Upper lobe of left lung (tissue), 6 donors: Measurements from ENCODE around the gene XIRP2. TPM values are rescaled to one million over a fixed set of nuclear protein-coding genes. Genes with fewer than 3 reads are reported as not detected.

ENCODE experiments used
- ATAC-seq, 2 donors: fragments of 200-7000 bp; cut with Tn5 transposase; one replicate each; pipeline ENCODE4 v1.9.1; 2022; ENCODE audit warnings: mild to moderate bottlenecking in 2 of 2, moderate library complexity in 2 of 2; ENCODE audit not compliant: low FRiP score in 2 of 2
- DNase-seq, 2 donors: peaks; one replicate each; pipeline ENCODE4 v3.0.0-alpha.2; 2019 to 2020
- H3K27ac ChIP-seq, 4 donors: fragments of 200-600 bp; sonication (generic); one replicate each; pipeline ENCODE4 v1.5.1; 2016 to 2019
- H3K27me3 ChIP-seq, 4 donors: fragments of 200-600 bp; sonication (generic); one replicate each; pipeline ENCODE4 v1.5.1; 2017 to 2019
- H3K36me3 ChIP-seq, 4 donors: fragments of 200-600 bp; sonication (generic); one replicate each; pipeline ENCODE4 v1.5.1; 2016 to 2019
- H3K4me1 ChIP-seq, 4 donors: fragments of 200-600 bp; sonication (generic); one replicate each; pipeline ENCODE4 v1.5.1; 2018 to 2019
- H3K4me3 ChIP-seq, 4 donors: fragments of 200-600 bp; sonication (generic); one replicate each; pipeline ENCODE4 v1.5.1; 2017 to 2019; ENCODE audit warnings: mild to moderate bottlenecking in 2 of 4, moderate library complexity in 1 of 4
- H3K9me3 ChIP-seq, 4 donors: fragments of 200-600 bp; sonication (generic); one replicate each; pipeline ENCODE4 v1.5.1; 2018 to 2019
- EP300 ChIP-seq, 4 donors: sonication (generic); formaldehyde crosslinking; IDR thresholded peaks; one replicate each; pipeline ENCODE4 v1.5.1; 2017; ENCODE audit warnings: antibody characterized with exemption in 4 of 4, control low read depth in 2 of 4
- POLR2A ChIP-seq, 4 donors: fragments of 450-650 bp; IDR thresholded peaks; one replicate each; pipeline ENCODE4 v1.5.1; 2016 to 2017; ENCODE audit warnings: antibody characterized with exemption in 4 of 4, mild to moderate bottlenecking in 2 of 4
- POLR2AphosphoS5 ChIP-seq, 2 donors: sonication (generic); formaldehyde crosslinking; IDR thresholded peaks; one replicate each; pipeline ENCODE4 v1.5.1; 2017; ENCODE audit warnings: antibody characterized with exemption in 2 of 2
- WGBS, 2 donors: methylation state at CpG; one replicate each; pipeline ENCODE4 v1.1.5; 2017 to 2018; 5-methylcytosine and 5-hydroxymethylcytosine counted together
- total RNA-seq, 6 donors: library from RNA; depleted of rRNA in 4 of 6; stranded (reverse); fragments of >200 nt in 4 of 6; gene quantifications; one replicate each; pipeline versions ENCODE4 v1.1.0 to v1.2.1, GENCODE V29; 2016 to 2021
- TF ChIP-seq, protein P1 (sequence below), 6 experiments: fragments of 450-650 bp in 4 of 6; fragments of 200-600 bp in 2 of 6; sonication (generic) in 2 of 6; IDR thresholded peaks; one replicate each; pipeline ENCODE4 v1.5.1; 2016 to 2019; ENCODE audit warnings: antibody characterized with exemption in 6 of 6
- donor health status: DM: no; HTN: no; CAD: no; lungs with moderate emphysema.
- donor health status: DM: no; HTN: yes; CAD: no; lungs with severe emphysema.

Gene XIRP2
- total RNA-seq, 6 donors from 2014 or later, result under 0.01 to 0.89 (median 0.33) TPM; not detected in 2

DNA sequence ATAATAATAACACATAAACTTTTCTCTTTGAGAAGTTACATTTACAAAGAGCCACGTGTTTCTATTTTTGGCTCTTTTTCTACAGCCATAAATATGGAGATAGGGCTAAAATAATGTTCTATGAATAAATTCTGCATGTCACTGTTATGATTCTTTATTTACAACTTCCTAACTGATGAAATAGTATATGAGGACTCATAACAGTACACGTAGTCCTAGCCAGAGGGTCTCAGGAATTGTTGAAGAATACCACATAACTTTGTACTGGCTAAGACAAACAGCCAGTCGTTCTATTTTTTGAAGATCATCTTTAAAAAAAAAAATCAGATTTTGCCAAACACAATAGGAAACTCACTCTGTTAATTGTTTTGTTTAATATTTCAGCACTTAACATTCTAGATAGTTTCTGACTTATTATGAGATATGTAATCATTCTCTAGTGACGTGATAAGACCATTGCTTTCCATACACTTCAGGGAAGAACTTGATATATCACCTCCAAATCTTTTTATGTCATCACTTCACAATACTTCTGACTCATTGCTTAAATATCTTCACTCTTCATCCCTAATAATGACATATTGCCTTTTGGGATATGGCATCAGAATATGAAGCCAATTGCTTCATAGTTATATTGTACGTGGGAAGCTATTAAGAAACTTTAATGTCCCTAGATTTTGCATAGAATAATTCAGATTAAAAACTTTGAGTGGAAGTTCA is 256.1 kb downstream of the XIRP2 start:
- H3K9me3 ChIP-seq, result no peaks in the 10 kb centered on the region
- 56 to 58% methylated on average over 5 of the region's 5 CpGs for WGBS, 2 donors
- H3K4me1 ChIP-seq, result no peaks in the 10 kb centered on the region
- no peaks in the 10 kb centered on the region for H3K36me3 ChIP-seq
- H3K27me3 ChIP-seq, result no peaks in the 10 kb centered on the region
- TF ChIP-seq EP300 (IDR thresholded peaks at IDR 0.05) (no peak), POLR2AphosphoS5 (IDR thresholded peaks at IDR 0.05) (no peak), POLR2A (IDR thresholded peaks at IDR 0.05) (no peak)
- TF ChIP-seq, protein P1, sequence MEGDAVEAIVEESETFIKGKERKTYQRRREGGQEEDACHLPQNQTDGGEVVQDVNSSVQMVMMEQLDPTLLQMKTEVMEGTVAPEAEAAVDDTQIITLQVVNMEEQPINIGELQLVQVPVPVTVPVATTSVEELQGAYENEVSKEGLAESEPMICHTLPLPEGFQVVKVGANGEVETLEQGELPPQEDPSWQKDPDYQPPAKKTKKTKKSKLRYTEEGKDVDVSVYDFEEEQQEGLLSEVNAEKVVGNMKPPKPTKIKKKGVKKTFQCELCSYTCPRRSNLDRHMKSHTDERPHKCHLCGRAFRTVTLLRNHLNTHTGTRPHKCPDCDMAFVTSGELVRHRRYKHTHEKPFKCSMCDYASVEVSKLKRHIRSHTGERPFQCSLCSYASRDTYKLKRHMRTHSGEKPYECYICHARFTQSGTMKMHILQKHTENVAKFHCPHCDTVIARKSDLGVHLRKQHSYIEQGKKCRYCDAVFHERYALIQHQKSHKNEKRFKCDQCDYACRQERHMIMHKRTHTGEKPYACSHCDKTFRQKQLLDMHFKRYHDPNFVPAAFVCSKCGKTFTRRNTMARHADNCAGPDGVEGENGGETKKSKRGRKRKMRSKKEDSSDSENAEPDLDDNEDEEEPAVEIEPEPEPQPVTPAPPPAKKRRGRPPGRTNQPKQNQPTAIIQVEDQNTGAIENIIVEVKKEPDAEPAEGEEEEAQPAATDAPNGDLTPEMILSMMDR (IDR thresholded peaks at IDR 0.05), result no peak
- no peak overlapping the region for H3K4me3 ChIP-seq
- no peak for DNase-seq
- ATAC-seq, result peak in 1 of 2 donors; percentile 31
- H3K27ac ChIP-seq, result no peak overlapping the region

DNA sequence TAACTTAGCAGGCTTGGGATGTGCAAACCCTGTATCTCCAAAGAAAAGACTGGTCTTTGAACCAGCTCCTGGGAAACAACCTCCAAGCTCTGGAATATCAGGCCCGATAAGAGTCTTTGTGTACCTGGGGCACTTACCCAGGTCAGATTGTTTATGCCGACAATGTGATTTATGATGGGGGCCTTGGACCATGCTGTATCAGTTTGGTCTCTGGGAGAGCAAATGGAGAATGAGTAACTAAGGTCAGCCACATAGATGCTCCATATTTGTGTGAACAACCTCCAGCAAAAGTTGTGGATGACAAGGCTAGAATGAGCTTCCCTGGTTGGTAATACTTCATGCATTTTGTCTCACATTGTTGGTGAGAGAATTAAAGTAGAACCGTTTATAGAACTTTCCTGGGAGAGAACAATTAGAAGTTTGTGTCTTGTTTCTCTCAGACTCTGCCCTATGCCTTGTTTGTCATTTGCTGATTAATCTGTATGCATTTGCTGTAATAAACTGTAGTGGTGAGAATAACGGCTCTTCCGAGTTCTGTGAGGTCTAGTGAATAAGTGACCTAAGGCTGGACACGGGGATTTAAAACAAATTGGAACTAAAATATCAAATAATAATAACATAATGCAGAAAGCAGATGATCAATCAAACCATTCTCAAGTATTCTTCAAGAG is 259.1 kb downstream of the XIRP2 start:
- Histone ChIP-seq H3K4me1 (no peaks in the 10 kb centered on the region), H3K27ac (no peak overlapping the region), H3K4me3 (no peak overlapping the region), H3K27me3 (no peaks in the 10 kb centered on the region), H3K36me3 (no peaks in the 10 kb centered on the region), H3K9me3 (no peaks in the 10 kb centered on the region)
- WGBS, 2 donors, result 63 to 67% methylated on average over 6 of the region's 6 CpGs
- no peak for TF ChIP-seq EP300 (IDR thresholded peaks at IDR 0.05)
- TF ChIP-seq POLR2A (IDR thresholded peaks at IDR 0.05), result no peak
- no peak for TF ChIP-seq POLR2AphosphoS5 (IDR thresholded peaks at IDR 0.05)
- TF ChIP-seq, protein P1 (IDR thresholded peaks at IDR 0.05), result no peak
- ATAC-seq (no peak), DNase-seq (no peak)

DNA sequence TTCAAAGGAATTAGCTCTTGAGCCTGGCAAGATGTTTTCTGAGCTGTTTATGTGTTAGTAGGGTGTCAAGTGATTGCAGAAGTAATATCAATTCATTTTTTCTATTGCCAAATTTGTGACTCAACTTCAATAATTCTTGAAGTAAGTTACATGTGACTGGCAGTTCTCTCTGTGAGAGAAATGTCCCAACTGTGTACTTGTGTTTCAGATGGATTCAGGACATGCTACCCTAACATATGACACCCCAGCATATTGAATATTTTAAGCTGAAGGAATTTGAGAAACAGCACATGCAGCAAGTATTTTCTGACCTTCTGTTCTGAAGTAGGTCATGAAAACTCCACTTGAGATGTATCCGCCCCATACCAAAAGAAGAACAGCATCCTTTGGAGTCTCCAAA is 263.6 kb downstream of the XIRP2 start:
- ATAC-seq, result no peak
- DNase-seq, result no peak

DNA sequence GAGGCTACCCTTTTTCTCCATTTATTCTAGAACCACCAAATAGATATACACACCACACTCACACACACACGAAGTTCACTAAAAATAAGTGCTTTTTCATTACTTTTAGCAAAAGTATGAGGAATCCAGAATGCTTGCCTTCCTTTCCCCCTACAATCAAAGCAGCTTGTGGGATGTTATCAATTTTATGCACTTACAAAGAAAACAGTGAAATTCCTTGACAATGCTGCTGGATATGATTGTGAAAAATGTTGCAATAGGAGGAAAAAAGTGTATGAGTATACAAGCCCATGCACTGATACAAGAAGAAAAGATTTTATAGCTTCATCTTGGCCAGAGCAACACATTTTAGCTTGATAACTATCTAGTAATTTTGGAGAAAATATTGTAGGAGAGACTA is 269.2 kb downstream of the XIRP2 start:
- Histone ChIP-seq H3K4me1 (no peaks in the 10 kb centered on the region), H3K9me3 (no peaks in the 10 kb centered on the region), H3K27me3 (no peaks in the 10 kb centered on the region), H3K36me3 (no peaks in the 10 kb centered on the region), H3K27ac (no peak overlapping the region), H3K4me3 (no peak overlapping the region)
- no peak for DNase-seq
- TF ChIP-seq, protein P1 (IDR thresholded peaks at IDR 0.05), result no peak
- TF ChIP-seq POLR2AphosphoS5 (IDR thresholded peaks at IDR 0.05) (no peak), EP300 (IDR thresholded peaks at IDR 0.05) (no peak), POLR2A (IDR thresholded peaks at IDR 0.05) (no peak)
- 56 to 60% methylated on average over 1 of the region's 1 CpG for WGBS, 2 donors
- ATAC-seq, result no peak

More for the DNA sequence above, 263.6 kb downstream of the XIRP2 start:
- no peaks in the 10 kb centered on the region for H3K27me3 ChIP-seq
- WGBS, 2 donors, result 63 to 86% methylated on average over 1 of the region's 1 CpG
- H3K4me1 ChIP-seq, result no peaks in the 10 kb centered on the region
- no peak overlapping the region for H3K27ac ChIP-seq
- TF ChIP-seq POLR2AphosphoS5 (IDR thresholded peaks at IDR 0.05) (no peak), POLR2A (IDR thresholded peaks at IDR 0.05) (no peak), EP300 (IDR thresholded peaks at IDR 0.05) (no peak)
- TF ChIP-seq, protein P1 (IDR thresholded peaks at IDR 0.05), result no peak
- no peaks in the 10 kb centered on the region for H3K36me3 ChIP-seq
- no peaks in the 10 kb centered on the region for H3K9me3 ChIP-seq
- H3K4me3 ChIP-seq, result no peak overlapping the region
